Measurements from ENCODE around the gene SNX27. TPM values are rescaled to one million over a fixed set of nuclear protein-coding genes. Genes with fewer than 3 reads are reported as not detected.

The SNX27 gene
- polyA plus RNA-seq, 1 experiment = 23.8 TPM

GRCh38 chr1:151584780-151585179 lies 27.1 kb upstream of the SNX27 start:
- no peak for DNase-seq (ENCODE audit: low read depth, low spot score)
- no peaks in the 10 kb centered on the region for H3K27me3 ChIP-seq (ENCODE audit: control insufficient read depth, insufficient read depth, low read length)
- TF ChIP-seq CTCF (IDR thresholded peaks at IDR 0.05; ENCODE audit: low read depth, low read length) = no peak
- ChIA-PET POLR2A (no interaction called here), CTCF (interaction anchor here (1.4 kb wide), 1 partner anchor 9 kb away, joined by 5 read pairs; no protein-coding TSS in a partner anchor)
- H3K9me3 ChIP-seq (ENCODE audit: control insufficient read depth, insufficient read depth, low read length) = no peaks in the 10 kb centered on the region
- H3K4me3 ChIP-seq (ENCODE audit: low read depth, low read length) = no peak overlapping the region
- H3K27ac ChIP-seq (ENCODE audit: low read depth, low read length) = no peak overlapping the region

GRCh38 chr1:151585622-151586021 lies 26.2 kb upstream of the SNX27 start:
- POLR2A ChIA-PET = interaction anchor here (1.0 kb wide), 1 partner anchor 37 kb away, joined by 4 read pairs; no protein-coding TSS in a partner anchor

DNA sequence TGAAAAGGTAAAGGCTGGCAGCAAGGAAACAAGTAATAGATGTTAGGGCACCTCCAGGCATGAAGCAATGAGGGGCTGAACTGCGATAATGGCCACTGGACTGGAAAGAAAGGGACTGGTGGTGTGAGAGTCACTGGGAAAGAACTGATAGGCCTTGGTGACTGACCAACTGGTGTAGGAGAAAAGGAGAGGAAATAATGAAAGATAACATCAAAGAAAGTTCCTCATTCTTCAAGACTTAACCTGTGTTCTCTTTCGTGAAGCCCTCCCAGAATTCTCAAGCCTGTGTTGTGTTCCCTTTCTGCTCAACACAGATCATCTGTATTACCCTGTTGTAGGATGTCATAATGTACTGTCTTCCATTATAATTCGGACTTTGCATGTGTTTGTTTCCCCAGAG lies 20.9 kb upstream of the SNX27 start:
- Histone ChIP-seq H3K4me3 (ENCODE audit: low read depth, low read length) (no peak overlapping the region), H3K27me3 (ENCODE audit: control insufficient read depth, insufficient read depth, low read length) (no peaks in the 10 kb centered on the region), H3K9me3 (ENCODE audit: control insufficient read depth, insufficient read depth, low read length) (no peaks in the 10 kb centered on the region), H3K27ac (ENCODE audit: low read depth, low read length) (no peak overlapping the region)
- no peak for DNase-seq (ENCODE audit: low read depth, low spot score)
- CTCF ChIA-PET = interaction anchor here (0.8 kb wide), 1 partner anchor 117 kb away, joined by 3 read pairs; no protein-coding TSS in a partner anchor
- no peak for TF ChIP-seq CTCF (IDR thresholded peaks at IDR 0.05; ENCODE audit: low read depth, low read length)
- POLR2A ChIA-PET = no interaction called here

More at GRCh38 chr1:151585622-151586021, 26.2 kb upstream of the SNX27 start:
- DNase-seq (ENCODE audit: low read depth, low spot score) = peak; percentile 80
- no peak for TF ChIP-seq CTCF (IDR thresholded peaks at IDR 0.05; ENCODE audit: low read depth, low read length)
- CTCF ChIA-PET = interaction anchor here (1.1 to 1.4 kb wide), 2 partner anchors 8 to 10 kb away, joined by 5 to 8 read pairs; no protein-coding TSS in a partner anchor
- peak overlapping the region; percentile 84 for H3K27ac ChIP-seq (ENCODE audit: low read depth, low read length)
- no peaks in the 10 kb centered on the region for H3K27me3 ChIP-seq (ENCODE audit: control insufficient read depth, insufficient read depth, low read length)
- H3K4me3 ChIP-seq (ENCODE audit: low read depth, low read length) = no peak overlapping the region
- H3K9me3 ChIP-seq (ENCODE audit: control insufficient read depth, insufficient read depth, low read length) = no peaks in the 10 kb centered on the region

GRCh38 chr1:151593730-151594129 lies 18.1 kb upstream of the SNX27 start:
- DNase-seq (ENCODE audit: low read depth, low spot score) = no peak
- Histone ChIP-seq H3K4me3 (ENCODE audit: low read depth, low read length) (no peak overlapping the region), H3K9me3 (ENCODE audit: control insufficient read depth, insufficient read depth, low read length) (no peaks in the 10 kb centered on the region), H3K27ac (ENCODE audit: low read depth, low read length) (no peak overlapping the region), H3K27me3 (ENCODE audit: control insufficient read depth, insufficient read depth, low read length) (no peaks in the 10 kb centered on the region)
- no peak for TF ChIP-seq CTCF (IDR thresholded peaks at IDR 0.05; ENCODE audit: low read depth, low read length)
- ChIA-PET CTCF (interaction anchor here (0.5 to 2.8 kb wide), 45 partner anchors 8 to 441 kb away, joined by 3 to 33 read pairs (median 4); partner anchors contain the start of gene CGN), POLR2A (no interaction called here)

DNA sequence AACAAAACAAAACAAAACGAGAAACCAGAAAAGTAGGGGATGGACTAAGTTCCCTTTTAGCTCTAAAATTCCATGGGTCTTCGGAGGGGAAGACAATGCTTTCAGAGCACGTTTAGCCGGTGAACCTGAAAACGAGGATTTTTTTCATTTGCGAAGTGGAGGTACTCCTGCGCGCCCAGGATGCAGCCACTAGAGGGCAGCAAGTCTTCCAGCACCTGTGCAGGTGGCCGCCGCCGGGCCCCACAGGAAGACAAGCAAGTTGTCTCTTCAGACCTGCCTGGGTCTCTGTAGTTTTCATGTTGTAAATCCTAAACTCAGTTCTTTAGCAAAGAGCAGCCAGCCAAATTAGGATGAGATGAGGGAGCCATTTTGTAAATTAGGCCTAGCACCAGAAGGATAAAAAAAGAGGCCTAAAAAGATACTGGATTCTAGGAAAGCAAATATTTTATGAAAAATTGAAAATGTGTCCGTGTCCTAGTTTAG lies 17.7 kb upstream of the SNX27 start:
- POLR2A ChIA-PET = no interaction called here
- Histone ChIP-seq H3K9me3 (ENCODE audit: control insufficient read depth, insufficient read depth, low read length) (no peaks in the 10 kb centered on the region), H3K4me3 (ENCODE audit: low read depth, low read length) (no peak overlapping the region), H3K27me3 (ENCODE audit: control insufficient read depth, insufficient read depth, low read length) (no peaks in the 10 kb centered on the region), H3K27ac (ENCODE audit: low read depth, low read length) (no peak overlapping the region)
- CTCF ChIA-PET = interaction anchor here (0.5 to 2.8 kb wide), 47 partner anchors 8 to 441 kb away, joined by 3 to 33 read pairs (median 4); partner anchors contain the start of gene CGN
- DNase-seq (ENCODE audit: low read depth, low spot score) = no peak
- TF ChIP-seq CTCF (IDR thresholded peaks at IDR 0.05; ENCODE audit: low read depth, low read length) = peak; percentile 93

Measured in AG04450 (cell line).